HG03025 (cell line): Measurements from ENCODE around the gene NTMT1.
"Not testable (repeated sequence)": the region's sequence is repeated elsewhere in the genome, so short reads cannot be mapped to it uniquely, and the experiment has no call there.

Source experiments
- ATAC-seq: cut with Tn5 transposase; IDR thresholded peaks from one replicate; pipeline ENCODE4 v1.9.1; 2021; ENCODE audit warnings: mild to moderate bottlenecking, moderate library complexity; ENCODE audit not compliant: unreplicated experiment, low FRiP score

The NTMT1 gene, protein sequence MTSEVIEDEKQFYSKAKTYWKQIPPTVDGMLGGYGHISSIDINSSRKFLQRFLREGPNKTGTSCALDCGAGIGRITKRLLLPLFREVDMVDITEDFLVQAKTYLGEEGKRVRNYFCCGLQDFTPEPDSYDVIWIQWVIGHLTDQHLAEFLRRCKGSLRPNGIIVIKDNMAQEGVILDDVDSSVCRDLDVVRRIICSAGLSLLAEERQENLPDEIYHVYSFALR

DNA sequence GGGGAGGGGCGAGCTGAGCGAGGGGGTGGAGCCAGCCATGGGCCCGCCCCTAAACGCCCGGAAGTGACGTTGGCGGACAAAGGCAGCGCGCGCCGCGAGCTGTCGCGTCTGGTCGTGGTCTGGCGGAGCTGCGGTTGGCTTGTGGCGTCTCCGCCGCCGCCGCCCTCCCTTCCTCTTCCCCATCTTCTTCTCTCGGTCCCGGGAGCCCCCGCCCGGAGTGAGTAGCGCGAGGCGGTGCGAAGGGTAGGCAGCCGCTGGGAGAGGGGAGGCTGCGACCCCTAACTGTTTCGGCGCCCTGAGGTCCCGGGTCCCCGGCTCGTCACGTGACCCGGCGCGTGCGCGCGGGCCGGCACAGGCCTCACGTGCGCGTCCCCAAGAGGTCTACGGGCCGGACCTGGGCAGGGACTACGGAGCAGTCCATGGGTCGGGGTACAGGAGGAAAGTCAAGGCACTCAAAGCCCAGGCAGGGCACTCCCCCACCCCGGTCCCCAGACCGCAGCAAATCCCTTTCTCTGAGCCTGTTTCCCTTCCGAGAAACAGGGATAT is at the start of gene NTMT1:
Gene NTMT1 (plus strand): TSS at position 85 of the 546 bp plus-strand sequence. CDS start 6,541 bp downstream, outside the sequence.
- ATAC-seq = no peak

DNA sequence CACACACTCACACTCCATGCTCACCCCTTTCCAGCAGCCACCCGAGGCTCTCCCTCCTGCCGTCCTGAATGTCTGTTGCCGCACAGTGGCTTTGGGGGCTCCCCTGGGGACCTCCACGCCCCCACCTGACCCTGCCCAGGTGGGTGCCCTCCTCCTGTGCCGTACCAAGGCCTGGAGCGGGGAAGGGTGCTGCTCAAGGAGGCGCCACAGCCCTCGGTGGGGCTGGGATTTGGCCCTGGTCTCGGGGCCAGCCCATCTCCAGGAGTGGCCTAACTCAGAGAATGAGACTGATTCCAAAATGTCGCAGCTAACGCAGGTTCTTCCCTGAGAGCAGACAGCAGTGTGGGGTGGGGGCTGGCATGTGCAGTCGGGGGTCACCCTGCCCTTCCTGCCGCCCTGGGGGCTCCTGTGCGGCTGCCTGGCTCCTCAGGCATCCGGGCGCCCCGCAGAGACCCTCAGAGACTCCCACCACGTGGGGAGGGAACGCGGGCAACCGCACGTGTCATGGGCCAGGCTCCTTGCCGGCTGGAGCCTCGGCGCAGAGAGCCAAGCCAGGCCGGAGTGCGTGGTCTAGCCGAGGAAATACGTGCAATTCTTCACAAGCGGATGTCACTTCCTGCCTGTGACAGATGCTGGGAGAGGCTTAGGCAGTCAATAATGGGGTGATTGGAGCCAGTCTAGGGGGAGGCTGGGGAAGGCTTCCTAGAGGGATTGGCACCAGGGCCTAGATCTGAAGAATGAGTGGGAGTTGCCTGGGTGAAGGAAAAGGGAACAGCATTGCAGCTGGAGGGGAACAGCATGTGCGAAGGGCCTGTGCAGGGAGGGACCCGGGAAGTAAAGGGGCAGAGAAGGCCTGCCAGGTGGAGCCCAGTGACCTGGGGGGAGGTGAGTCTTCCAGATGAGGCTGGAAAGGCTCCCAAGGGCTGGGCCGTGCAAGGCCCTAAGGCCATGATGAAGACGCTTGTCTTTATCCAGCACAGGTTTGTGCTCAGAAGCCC is 49.1 kb upstream of the NTMT1 start:
- ATAC-seq = no peak

DNA sequence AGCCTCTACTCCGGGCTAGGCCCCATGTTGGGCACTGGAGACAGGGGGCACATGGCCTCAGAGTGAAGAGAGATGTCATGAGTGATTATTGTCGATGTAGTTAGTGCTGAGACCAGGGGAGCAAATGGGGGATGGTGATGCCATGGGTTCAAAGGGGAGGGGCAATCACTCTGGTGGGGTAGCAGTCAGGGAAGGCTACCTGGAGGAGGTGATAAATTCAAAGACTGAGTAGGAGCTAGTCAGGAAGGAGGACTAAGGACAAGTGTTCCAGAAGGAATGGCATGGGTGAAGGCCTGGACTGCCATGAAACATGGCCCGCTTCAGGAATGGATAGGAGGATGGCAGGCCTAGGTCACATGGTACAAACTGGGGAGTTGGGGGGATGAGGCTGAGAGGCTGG is 46.7 kb upstream of the NTMT1 start:
- ATAC-seq = no peak

GRCh38 chr9:129580211-129580915 is 45.6 kb upstream of the NTMT1 start:
- no peak for ATAC-seq

- ATAC-seq = no peak
Observed at GRCh38 chr9:129581505-129582189, 44.3 kb upstream of the NTMT1 start.

DNA sequence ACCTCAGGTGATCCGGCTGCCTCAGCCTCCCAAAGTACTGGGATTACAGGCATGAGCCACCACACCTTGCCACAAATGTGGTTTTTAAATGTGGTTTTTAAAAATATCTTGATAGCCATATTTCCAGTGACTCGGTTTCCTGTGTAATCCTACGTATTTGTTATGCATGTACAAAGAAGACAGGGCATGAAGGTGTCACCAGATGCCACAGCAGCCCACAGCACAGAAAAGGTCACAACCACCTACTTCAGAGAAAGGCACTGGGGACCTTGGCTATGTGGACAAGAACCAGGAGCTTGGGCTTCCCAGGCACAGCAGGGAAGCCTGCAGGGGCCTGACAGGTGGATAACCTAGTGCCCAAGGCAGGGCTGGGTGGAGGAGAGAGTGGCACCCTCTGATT is 43.1 kb upstream of the NTMT1 start:
- no peak for ATAC-seq

DNA sequence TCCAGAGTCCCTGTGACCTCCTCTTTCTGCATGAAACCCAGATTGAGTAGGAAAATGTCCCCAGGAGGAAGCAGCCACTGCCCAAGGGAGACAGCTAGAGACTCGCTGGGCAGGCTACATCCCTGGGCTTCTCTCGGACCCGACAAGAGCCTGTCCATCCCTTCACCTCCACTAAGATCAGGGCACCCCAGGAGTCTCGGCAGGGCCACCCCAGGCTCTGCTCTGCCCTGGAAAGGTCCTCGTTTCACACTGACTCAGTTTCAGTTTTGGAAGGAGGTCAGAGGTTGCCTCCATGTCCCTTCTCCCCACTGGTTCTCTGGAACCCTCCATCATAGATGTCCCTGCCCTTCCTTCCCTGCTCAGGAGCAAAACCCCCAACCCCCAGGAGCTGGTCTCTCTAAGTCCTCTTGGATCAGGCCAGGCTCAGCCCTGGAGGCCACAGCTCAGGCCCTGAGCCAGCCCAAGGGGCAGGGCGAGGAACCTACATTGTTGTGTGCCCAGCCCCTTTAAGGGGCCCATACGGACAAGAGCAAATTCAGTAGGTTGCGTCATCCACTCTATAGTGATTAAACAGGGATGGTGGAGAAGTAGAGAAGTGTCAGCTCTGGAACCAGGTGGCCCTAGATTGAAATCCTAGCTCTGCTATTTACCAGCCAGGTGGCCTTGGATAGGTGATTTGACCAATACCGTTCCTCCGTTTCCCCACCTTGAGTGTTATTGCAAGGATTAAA is 42.5 kb upstream of the NTMT1 start:
- ATAC-seq = no peak

DNA sequence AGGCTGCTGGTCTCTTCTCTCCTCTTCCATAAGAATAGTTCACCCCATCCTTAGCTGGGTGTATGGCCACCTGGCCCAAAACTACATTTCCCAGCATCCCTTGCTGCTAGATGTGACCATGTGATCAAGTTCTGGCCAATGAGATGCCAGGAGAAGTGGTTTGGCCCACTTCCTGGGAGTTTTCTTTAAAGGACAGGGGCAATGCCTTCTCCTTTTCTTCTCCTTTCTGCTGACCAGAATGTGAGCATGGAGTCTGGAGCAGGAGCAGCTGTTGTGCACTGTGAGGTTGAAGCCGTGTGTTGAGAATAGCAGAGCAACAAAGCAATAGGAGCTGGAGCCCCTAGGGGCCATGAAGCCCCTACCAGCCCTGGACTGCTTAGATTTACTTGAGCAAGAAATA is 41.8 kb upstream of the NTMT1 start:
- ATAC-seq = no peak

GRCh38 chr9:129585352-129585751 is 40.6 kb upstream of the NTMT1 start:
- no peak for ATAC-seq

DNA sequence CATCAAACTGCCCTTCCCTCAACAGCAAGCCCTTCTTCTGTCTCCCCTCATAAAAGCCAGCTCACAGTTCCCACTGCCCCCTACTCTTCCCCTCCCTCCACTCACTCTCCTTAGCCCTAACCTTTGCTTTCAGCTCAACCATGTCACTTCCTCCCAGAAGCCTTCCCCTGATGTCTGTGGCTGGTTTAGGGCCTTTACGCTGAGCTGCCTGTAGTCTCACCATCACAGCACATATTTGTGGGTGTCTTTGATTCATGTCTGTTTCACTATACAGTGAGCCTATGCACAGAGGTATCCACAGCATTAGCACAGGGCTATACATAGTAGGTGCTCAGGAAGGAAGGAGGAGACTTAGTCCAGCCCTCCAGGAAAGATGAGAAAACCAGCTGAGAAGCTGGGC is 39.7 kb upstream of the NTMT1 start:
- no peak for ATAC-seq

DNA sequence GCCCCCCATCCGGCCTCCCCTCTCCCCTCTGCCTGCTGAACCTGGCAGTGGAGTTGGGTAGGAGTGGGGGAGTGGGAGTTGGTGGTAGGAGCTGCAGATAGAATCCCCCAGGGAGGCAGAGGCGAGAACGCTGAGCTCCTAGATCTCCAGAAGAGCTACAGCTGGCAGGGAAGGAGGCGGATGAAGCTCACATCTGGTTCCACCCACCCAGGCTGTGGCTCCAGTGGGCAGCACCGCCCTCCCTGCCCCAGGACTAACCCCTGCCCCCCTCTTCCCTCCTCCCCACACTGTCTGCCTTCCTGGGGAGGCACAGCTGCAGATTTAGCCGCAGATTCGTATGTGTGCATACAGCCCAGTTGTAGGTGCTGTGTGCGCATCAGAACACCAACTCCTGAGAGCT is 39.3 kb upstream of the NTMT1 start:
- ATAC-seq = no peak

DNA sequence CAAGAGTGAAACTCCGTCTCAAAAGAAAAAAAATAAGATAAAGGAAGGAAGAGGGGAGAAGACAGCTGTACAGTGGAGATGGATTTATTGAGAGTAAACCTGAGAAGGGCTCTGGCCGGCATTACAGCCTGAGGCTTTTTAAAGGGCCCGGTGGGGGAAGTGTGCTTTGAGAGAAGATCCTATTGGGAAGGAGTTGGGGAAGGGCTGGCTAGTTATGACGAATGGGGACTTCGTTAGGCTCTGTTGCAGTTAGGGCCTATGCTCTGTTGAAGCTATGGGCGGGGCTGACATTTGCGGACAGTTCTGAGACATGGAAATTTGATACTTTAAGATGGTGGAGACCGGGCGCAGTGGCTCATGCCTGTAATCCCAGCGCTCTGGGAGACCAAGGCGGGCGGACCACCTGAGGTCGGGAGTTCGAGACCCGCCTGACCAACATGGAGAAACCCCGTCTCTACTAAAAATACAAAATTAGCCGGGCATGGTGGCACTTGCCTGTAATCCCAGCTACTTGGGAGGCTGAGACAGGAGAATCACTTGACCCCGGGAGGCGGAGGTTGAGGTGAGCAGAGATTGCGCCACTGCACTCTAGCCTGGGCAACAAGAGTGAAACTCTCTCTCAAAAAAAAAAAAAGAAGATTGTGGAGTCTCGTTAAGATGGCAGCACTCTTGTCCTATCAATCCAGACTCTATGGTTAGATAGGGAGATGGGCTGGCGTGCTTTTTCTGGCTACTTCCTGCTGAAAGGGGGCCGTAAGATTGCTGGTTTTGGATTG is 38.3 kb upstream of the NTMT1 start:
- no peak for ATAC-seq

DNA sequence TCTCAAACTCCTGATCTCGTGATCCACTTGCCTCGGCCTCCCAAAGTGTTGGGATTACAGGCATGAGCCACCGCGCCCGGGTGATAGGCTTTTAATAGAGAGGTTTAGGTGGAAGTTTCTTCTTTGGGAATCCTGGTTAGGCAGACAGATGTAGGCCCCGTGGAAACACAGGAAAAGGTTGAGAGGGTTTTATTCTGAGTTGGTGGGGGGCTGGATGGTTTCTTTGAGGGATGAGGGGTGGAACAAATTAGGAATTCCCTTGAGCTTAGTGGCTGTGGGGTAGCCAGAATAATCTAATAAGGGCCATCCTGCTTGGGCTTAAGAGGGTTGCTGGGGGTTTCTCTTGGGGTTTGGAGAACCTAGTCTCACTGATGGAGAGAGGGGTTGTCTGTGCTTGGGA is 35.5 kb upstream of the NTMT1 start:
- ATAC-seq = no peak

- ATAC-seq = no peak
Observed at GRCh38 chr9:129591916-129592315, 34.0 kb upstream of the NTMT1 start.

GRCh38 chr9:129592790-129593189 is 33.2 kb upstream of the NTMT1 start:
- ATAC-seq = not testable (repeated sequence)

- ATAC-seq = no peak
Observed at GRCh38 chr9:129594632-129595031, 31.3 kb upstream of the NTMT1 start.

DNA sequence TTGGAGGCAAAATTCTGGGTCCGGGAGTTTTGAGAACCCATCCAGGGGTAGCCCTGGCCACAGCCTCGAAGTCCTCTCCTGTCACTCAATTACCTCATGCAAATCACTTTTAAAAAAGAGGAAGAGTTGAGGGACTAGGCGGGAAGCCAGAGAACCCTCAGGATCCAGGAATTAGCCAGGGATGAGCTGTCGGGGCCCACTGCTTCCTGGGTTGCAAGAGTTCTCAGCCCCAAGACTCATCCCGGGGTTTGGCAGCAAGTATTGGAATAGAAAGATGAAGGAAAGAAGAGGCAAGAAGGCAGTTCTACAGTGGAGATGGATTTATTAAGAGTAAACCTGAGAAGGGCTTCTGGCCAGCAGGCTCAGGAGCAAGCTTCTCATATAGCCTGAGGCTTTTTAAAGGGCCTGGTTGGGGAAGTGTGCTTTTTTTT is 30.6 kb upstream of the NTMT1 start:
- ATAC-seq = no peak

DNA sequence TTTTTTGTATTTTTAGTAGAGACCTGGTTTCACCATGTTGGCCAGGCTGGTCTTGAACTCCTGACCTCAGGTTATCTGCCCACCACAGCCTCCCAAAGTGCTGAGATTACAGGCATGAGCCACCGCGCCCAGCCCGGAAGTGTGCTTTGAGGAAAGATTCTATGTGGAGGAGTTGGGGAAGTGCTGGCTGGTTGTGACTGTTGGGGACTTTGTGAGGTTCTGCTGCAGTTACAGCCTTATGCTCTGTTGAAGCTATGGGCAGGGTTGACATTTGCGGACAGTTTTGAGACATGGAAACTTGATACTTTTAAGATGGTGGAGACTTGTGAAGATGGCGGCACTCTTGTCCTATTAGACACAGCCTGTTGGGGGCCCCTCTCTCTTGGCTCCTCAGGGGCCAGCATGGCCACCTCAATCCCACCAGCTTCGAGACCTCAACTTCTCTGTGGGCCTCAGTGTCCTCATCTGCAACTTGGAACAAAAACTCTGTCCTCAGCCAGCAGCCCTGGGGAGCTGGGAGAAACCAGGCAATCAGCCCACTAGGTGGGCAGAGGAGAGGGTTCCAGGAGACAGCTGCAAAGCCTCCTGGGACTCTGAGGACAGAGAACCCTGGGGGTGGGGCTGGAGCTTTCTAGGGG is 29.9 kb upstream of the NTMT1 start:
- no peak for ATAC-seq
